GM21619 (cell line): ENCODE results near the gene LBHD1.
"Not testable (repeated sequence)": the region's sequence is repeated elsewhere in the genome, so short reads cannot be mapped to it uniquely, and the experiment has no call there.

Source experiments
- ATAC-seq: cut with Tn5 transposase; IDR thresholded peaks from one replicate; pipeline ENCODE4 v1.9.1; 2021; ENCODE audit not compliant: unreplicated experiment

The LBHD1 gene

GRCh38 chr11:62665075-62665598 lies 6.9 kb downstream of the LBHD1 start, which contains the start of the genes C11orf98 and CSKMT:
C11orf98 (minus strand) TSS chr11:62665210; CDS start chr11:62665169, 41 bp downstream.
CSKMT (plus strand) TSS chr11:62665312; CDS start chr11:62665880, 568 bp downstream.
- peak; percentile 76 for ATAC-seq

- ATAC-seq: peak; percentile 24
These were observed 7.5 kb downstream of the LBHD1 start for GRCh38 chr11:62664405-62665074.

- no peak for ATAC-seq
These were observed 15.2 kb downstream of the LBHD1 start for GRCh38 chr11:62656796-62657429.

GRCh38 chr11:62654297-62654696 lies 17.8 kb downstream of the LBHD1 start:
- no peak for ATAC-seq

- peak; percentile 19 for ATAC-seq
These were observed 19.7 kb downstream of the LBHD1 start for GRCh38 chr11:62652161-62653006.

- not testable (repeated sequence) for ATAC-seq
These were observed 21.8 kb downstream of the LBHD1 start for GRCh38 chr11:62650283-62650682.

- ATAC-seq: no peak
These were observed 22.6 kb downstream of the LBHD1 start for GRCh38 chr11:62649486-62649885.

GRCh38 chr11:62648967-62649364 lies 23.1 kb downstream of the LBHD1 start:
- no peak for ATAC-seq

GRCh38 chr11:62648185-62648966 lies 23.7 kb downstream of the LBHD1 start:
- no peak for ATAC-seq

- ATAC-seq: no peak
These were observed 24.5 kb downstream of the LBHD1 start for GRCh38 chr11:62647609-62648005.

GRCh38 chr11:62646825-62647608 lies 25.1 kb downstream of the LBHD1 start:
- ATAC-seq: no peak

- peak; percentile 93 for ATAC-seq
These were observed 25.9 kb downstream of the LBHD1 start, which contains the start of gene GANAB for GRCh38 chr11:62645946-62646824. GANAB (minus strand) TSS chr11:62646613; CDS start chr11:62646599, 14 bp downstream.

GRCh38 chr11:62645671-62645945 lies 26.5 kb downstream of the LBHD1 start:
- ATAC-seq: no peak

GRCh38 chr11:62644220-62644619 lies 27.8 kb downstream of the LBHD1 start:
- ATAC-seq: no peak

GRCh38 chr11:62632492-62632891 lies 39.6 kb downstream of the LBHD1 start:
- no peak for ATAC-seq

- no peak for ATAC-seq
These were observed 44.4 kb downstream of the LBHD1 start for GRCh38 chr11:62627713-62628112.

GRCh38 chr11:62622476-62623089 lies 49.5 kb downstream of the LBHD1 start:
- no peak for ATAC-seq
